IMR-90 (cell line): ENCODE results near the gene TNS3. TPM values are rescaled to one million over a fixed set of nuclear protein-coding genes. Genes with fewer than 3 reads are reported as not detected.
A peak's percentile ranks its signal among the peaks of the same experiment; 100 is the strongest.

Source experiments
- ATAC-seq: fragments of 200-7000 bp; cut with Tn5 transposase; 2 replicates; pipeline ENCODE4 v1.9.1; 2020; ENCODE audit warnings: low read depth, mild to moderate bottlenecking, moderate library complexity
- BruUV-seq: library from RNA; stranded (reverse); fragments of 400-500 nt; replicated peaks from 2 replicates; lab custom pipeline; 2021; lab: Mats Ljungman, UMichigan
- CTCF ChIA-PET: fragments of 300-600 bp; formaldehyde crosslinking; extraction: SDS; loops from one replicate; lab custom pipeline; 2021; ENCODE audit warnings: antibody characterized with exemption; lab: Yijun Ruan, JAX
- POLR2A ChIA-PET: fragments of 300-600 bp; sonication (Branson Sonifier 250); formaldehyde crosslinking; loops from one replicate; lab custom pipeline; 2022; ENCODE audit warnings: antibody characterized with exemption; ENCODE audit not compliant: unreplicated experiment; lab: Charles Lee
- DNase-seq: peaks from one replicate; pipeline ENCODE4 v3.0.0; 2013
- H2AFZ ChIP-seq: replicated peaks from 2 replicates; pipeline ENCODE3; 2013; ENCODE audit warnings: low read length, mild to moderate bottlenecking; ENCODE audit not compliant: poor library complexity
- H2AK5ac ChIP-seq: 2 replicates; pipeline ENCODE4 v1.6.1; 2013; ENCODE audit warnings: low read depth, low read length, inconsistent platforms
- H2AK9ac ChIP-seq: replicated peaks from 2 replicates; pipeline ENCODE3; 2013; ENCODE audit warnings: mild to moderate bottlenecking, low read depth, low read length, moderate library complexity; ENCODE audit not compliant: poor library complexity
- H2BK120ac ChIP-seq: 2 replicates; pipeline ENCODE4 v1.6.1; 2013; ENCODE audit warnings: low read depth, low read length, inconsistent platforms
- H2BK15ac ChIP-seq: 3 replicates; pipeline ENCODE4 v1.6.1; 2013; ENCODE audit warnings: low read depth, low read length, inconsistent platforms
- H2BK20ac ChIP-seq: 2 replicates; pipeline ENCODE4 v1.6.1; 2013; ENCODE audit warnings: low read depth, mild to moderate bottlenecking, inconsistent platforms, low read length, moderate library complexity
- H2BK5ac ChIP-seq: 2 replicates; pipeline ENCODE4 v1.6.1; 2013; ENCODE audit warnings: mild to moderate bottlenecking, low read depth, low read length, inconsistent platforms; ENCODE audit not compliant: poor library complexity, severe bottlenecking
- H3K14ac ChIP-seq: replicated peaks from 2 replicates; pipeline ENCODE4 v1.6.1; 2013; ENCODE audit warnings: low read depth, low read length, inconsistent platforms
- H3K18ac ChIP-seq: 2 replicates; pipeline ENCODE4 v1.6.1; 2013; ENCODE audit warnings: low read depth, low read length, control low read depth
- H3K23ac ChIP-seq: 2 replicates; pipeline ENCODE4 v1.6.1; 2013; ENCODE audit warnings: low read depth, low read length, inconsistent platforms
- H3K27ac ChIP-seq: 2 replicates; pipeline ENCODE4 v1.5.1; 2013; ENCODE audit warnings: mild to moderate bottlenecking, control low read depth, low read length; ENCODE audit not compliant: insufficient read depth
- H3K27me3 ChIP-seq: 2 replicates; pipeline ENCODE4 v1.6.1; 2013; ENCODE audit warnings: low read length; ENCODE audit not compliant: control insufficient read depth, insufficient read depth
- H3K36me3 ChIP-seq: 2 replicates; pipeline ENCODE4 v1.6.1; 2013; ENCODE audit warnings: low read length, mixed read lengths; ENCODE audit not compliant: control insufficient read depth, insufficient read depth
- H3K4ac ChIP-seq: 2 replicates; pipeline ENCODE4 v1.6.1; 2013; ENCODE audit warnings: low read depth, low read length, inconsistent platforms
- H3K4me1 ChIP-seq: 2 replicates; pipeline ENCODE4 v1.6.1; 2013; ENCODE audit warnings: low read length, mixed read lengths; ENCODE audit not compliant: control insufficient read depth, insufficient read depth
- H3K4me2 ChIP-seq: 2 replicates; pipeline ENCODE4 v1.6.1; 2013; ENCODE audit warnings: low read depth, mild to moderate bottlenecking, control low read depth, low read length, moderate library complexity
- H3K4me3 ChIP-seq: 2 replicates; pipeline ENCODE4 v1.5.1; 2013; ENCODE audit warnings: low read depth, mild to moderate bottlenecking, control low read depth, low read length, moderate library complexity; ENCODE audit not compliant: insufficient read depth
- H3K56ac ChIP-seq: 2 replicates; pipeline ENCODE4 v1.6.1; 2013; ENCODE audit warnings: low read length, inconsistent platforms; ENCODE audit not compliant: insufficient read depth; ENCODE audit errors: extremely low read depth
- H3K79me1 ChIP-seq, 2 experiments: 2 replicates each; pipeline ENCODE4 v1.6.1; 2013; ENCODE audit warnings: low read length in 2 of 2, inconsistent platforms in 1 of 2, low read depth in 1 of 2
- H3K9ac ChIP-seq: 2 replicates; pipeline ENCODE4 v1.6.1; 2013; ENCODE audit warnings: low read depth, low read length, control low read depth
- H3K9me1 ChIP-seq: 2 replicates; pipeline ENCODE4 v1.6.1; 2013; ENCODE audit warnings: low read length, inconsistent platforms; ENCODE audit not compliant: insufficient read depth
- H3K9me3 ChIP-seq: 2 replicates; pipeline ENCODE4 v1.6.1; 2013; ENCODE audit warnings: low read length; ENCODE audit not compliant: control insufficient read depth, insufficient read depth
- H4K20me1 ChIP-seq: 2 replicates; pipeline ENCODE4 v1.6.1; 2013; ENCODE audit warnings: low read length, inconsistent platforms; ENCODE audit not compliant: insufficient read depth
- H4K5ac ChIP-seq: 2 replicates; pipeline ENCODE4 v1.6.1; 2013; ENCODE audit warnings: mild to moderate bottlenecking, low read depth, low read length, control low read depth
- H4K8ac ChIP-seq, 2 experiments: 2 replicates each; pipeline ENCODE4 v1.6.1; 2013; ENCODE audit warnings: low read depth in 2 of 2, low read length in 2 of 2, control low read depth in 1 of 2, inconsistent platforms in 1 of 2
- H4K91ac ChIP-seq: 2 replicates; pipeline ENCODE4 v1.6.1; 2013; ENCODE audit warnings: low read depth, low read length, inconsistent platforms; ENCODE audit not compliant: insufficient read depth
- BHLHE40 ChIP-seq: fragments of 150-350 bp; IDR thresholded peaks from 2 replicates; pipeline ENCODE4 v1.6.1; 2016; ENCODE audit warnings: mild to moderate bottlenecking, low read depth, low read length
- FOS ChIP-seq: fragments of 150-350 bp; IDR thresholded peaks from 2 replicates; pipeline ENCODE4 v1.6.1; 2016; ENCODE audit warnings: low read depth, low read length
- MAFK ChIP-seq: IDR thresholded peaks from 2 replicates; pipeline ENCODE4 v1.6.1; 2012; ENCODE audit warnings: low read depth, low read length, improper control_type of control experiment
- MAZ ChIP-seq: IDR thresholded peaks from 2 replicates; pipeline ENCODE4 v1.6.1; 2012; ENCODE audit warnings: low read depth, mild to moderate bottlenecking, low read length, improper control_type of control experiment, moderate library complexity, borderline replicate concordance
- NFE2L2 ChIP-seq: fragments of 150-350 bp; IDR thresholded peaks from 2 replicates; pipeline ENCODE4 v1.6.1; 2016; ENCODE audit warnings: low read depth, mild to moderate bottlenecking, low read length
- POLR2A ChIP-seq: IDR thresholded peaks from 2 replicates; pipeline ENCODE4 v1.6.1; 2012; ENCODE audit warnings: mild to moderate bottlenecking, low read depth, low read length
- RAD21 ChIP-seq: IDR thresholded peaks from 2 replicates; pipeline ENCODE4 v1.6.1; 2012; ENCODE audit warnings: low read length, improper control_type of control experiment
- RCOR1 ChIP-seq: IDR thresholded peaks from 2 replicates; pipeline ENCODE4 v1.6.1; 2012; ENCODE audit warnings: mild to moderate bottlenecking, low read length, improper control_type of control experiment; ENCODE audit not compliant: insufficient replicate concordance
- WGBS, 2 experiments: methylation state at CpG; one replicate each; pipeline versions ENCODE4 v1.1.5 to v1.1.7; 2013; ENCODE audit warnings: missing lambda C conversion rate in 2 of 2; ENCODE audit not compliant: insufficient read length in 1 of 2; ENCODE audit errors: extremely low coverage in 2 of 2; 5-methylcytosine and 5-hydroxymethylcytosine counted together
- dilution Hi-C: fragments of 300-500 bp; cut with HindIII; formaldehyde crosslinking; loops from one replicate; pipeline ENCODE4 v1.14.3; 2018; ENCODE audit warnings: low sequenced_read_pairs; ENCODE audit not compliant: unreplicated experiment
- in situ Hi-C: fragments of 300-500 bp; cut with MboI; formaldehyde crosslinking; loops from 3 replicates; pipeline ENCODE4 v1.14.3; 2019; ENCODE audit warnings: low sequenced_read_pairs, inconsistent platforms, mixed read lengths
- intact Hi-C: fragments of 100-400 bp; cut with micrococcal nuclease; formaldehyde crosslinking; loops from 2 replicates; pipeline ENCODE4 v1.10.0; 2022
- polyA plus RNA-seq, 3 experiments: library from polyadenylated mRNA; depleted of rRNA; stranded (reverse); fragments of >200 nt; gene quantifications; 2 replicates each; pipeline ENCODE4 v1.2.3, GENCODE V29; 2012; ENCODE audit warnings: low replicate concordance in 1 of 3
- total RNA-seq: library from RNA; depleted of rRNA; stranded (reverse); fragments of >200 nt; gene quantifications from 2 replicates; pipeline ENCODE4 v1.2.3, GENCODE V29; 2012

Gene TNS3
- total and polyA plus RNA-seq, 2 of the 4 experiments (the other 2 are of a cell fraction): 64.3 to 79.2 TPM

DNA sequence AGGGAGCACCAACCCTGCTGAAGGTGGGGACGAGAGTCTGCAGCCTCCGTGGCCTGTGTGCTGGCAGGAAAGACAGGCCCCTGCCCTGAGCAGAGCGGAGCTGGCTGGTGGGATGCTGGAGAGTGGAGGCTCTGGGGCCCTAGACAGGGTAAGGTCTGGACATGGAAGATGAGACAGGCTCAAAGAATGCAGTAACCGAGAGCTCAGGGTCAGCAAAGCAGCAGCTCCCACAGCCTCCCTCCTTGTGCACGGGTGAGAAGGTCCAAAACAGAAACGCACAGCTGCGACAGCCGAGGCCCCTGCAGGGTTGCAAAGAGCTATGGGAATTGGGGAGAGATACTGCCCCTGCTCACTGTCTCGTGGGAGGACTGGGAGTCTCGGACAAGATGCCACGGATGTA is 80.5 kb downstream of the TNS3 start:
- peak overlapping the region; percentile 64; the same call in 1 of the 2 replicates for H3K56ac ChIP-seq
- peak overlapping the region; percentile 85 for H4K5ac ChIP-seq
- TF ChIP-seq NFE2L2: peak; percentile 14; the same call in 1 of the 2 replicates
- peak; percentile 40 for TF ChIP-seq POLR2A
- TF ChIP-seq MAZ: peak; percentile 56; the same call in 1 of the 2 replicates
- TF ChIP-seq RCOR1: no peak
- TF ChIP-seq FOS: peak; percentile 60
- TF ChIP-seq BHLHE40: peak; percentile 87
- no peak; the same call in 1 of the 2 replicates for TF ChIP-seq RAD21
- peak; percentile 40; the same call in 1 of the 2 replicates for TF ChIP-seq MAFK
- intact Hi-C loops: loop anchor here (2.0 kb wide), 1 partner anchor 19 kb away; no protein-coding TSS in a partner anchor
- 34% methylated on average over 4 of the region's 11 CpGs; no CpG with 5 or more reads in 1 of the 2 experiments for WGBS, 2 experiments
- BruUV-seq: no TSS peak
- no peaks in the 10 kb centered on the region for H3K9me3 ChIP-seq
- peak overlapping the region; percentile 97 for H4K91ac ChIP-seq
- ChIA-PET CTCF (no interaction called here), POLR2A (interaction anchor here (0.6 kb wide), 1 partner anchor 19 kb away, joined by 3 read pairs; no protein-coding TSS in a partner anchor)
- peak overlapping the region; percentile 66 for H2AFZ ChIP-seq
- H3K23ac ChIP-seq: peak overlapping the region; percentile 91
- peak overlapping the region; percentile 93 for H2AK5ac ChIP-seq
- H3K4ac ChIP-seq: peak overlapping the region; percentile 99
- dilution Hi-C loops: no loop called here
- H3K14ac ChIP-seq: peak overlapping the region; percentile 93
- H3K4me2 ChIP-seq: peak overlapping the region; percentile 85
- no peak overlapping the region for H3K4me3 ChIP-seq
- DNase-seq: peak; percentile 96
- peak overlapping the region; percentile 72 for H3K9ac ChIP-seq
- H3K36me3 ChIP-seq: peaks cover 28% of the 10 kb centered on the region; the same call in 1 of the 2 replicates
- peaks cover 44 to 98% of the 10 kb centered on the region in 2 experiments for H3K79me1 ChIP-seq
- H2BK5ac ChIP-seq: peak overlapping the region; percentile 86
- peak overlapping the region; percentile 97 for H2BK20ac ChIP-seq
- H3K27ac ChIP-seq: peak overlapping the region; percentile 96
- peak overlapping the region; percentile 49 to 55 for H4K8ac ChIP-seq
- ATAC-seq: peak; percentile 94
- peak overlapping the region; percentile 93 for H3K18ac ChIP-seq
- peak overlapping the region; percentile 92 for H2AK9ac ChIP-seq
- H2BK15ac ChIP-seq: peak overlapping the region; percentile 86; the same call in 2 of the 3 replicates
- no peaks in the 10 kb centered on the region for H3K27me3 ChIP-seq
- H2BK120ac ChIP-seq: peak overlapping the region; percentile 98
- H3K4me1 ChIP-seq: peaks cover 49% of the 10 kb centered on the region
- in situ Hi-C loops: no loop called here
- peaks cover 41% of the 10 kb centered on the region for H4K20me1 ChIP-seq
- peaks cover 60% of the 10 kb centered on the region for H3K9me1 ChIP-seq
